Tibial nerve (tissue), 4 donors: ENCODE measurements around the gene SZRD1.

Experiments used
- EP300 ChIP-seq, 2 donors: sonication (generic); formaldehyde crosslinking; IDR thresholded peaks; one replicate each; pipeline ENCODE4 v1.6.1; 2017; ENCODE audit warnings: antibody characterized with exemption in 2 of 2, mild to moderate bottlenecking in 1 of 2
- POLR2A ChIP-seq, 2 donors: fragments of 450-650 bp; IDR thresholded peaks; one replicate each; pipeline ENCODE4 v1.6.1; 2017; ENCODE audit warnings: antibody characterized with exemption in 2 of 2, mild to moderate bottlenecking in 2 of 2, moderate library complexity in 2 of 2
- TF ChIP-seq, protein P1 (sequence below), 5 experiments: fragments of 200-600 bp in 3 of 5; fragments of 450-650 bp in 2 of 5; sonication (generic) in 3 of 5; IDR thresholded peaks; one replicate each; pipeline ENCODE4 v1.5.1; 2016 to 2019; ENCODE audit warnings: antibody characterized with exemption in 5 of 5, mild to moderate bottlenecking in 3 of 5, moderate library complexity in 2 of 5

DNA sequence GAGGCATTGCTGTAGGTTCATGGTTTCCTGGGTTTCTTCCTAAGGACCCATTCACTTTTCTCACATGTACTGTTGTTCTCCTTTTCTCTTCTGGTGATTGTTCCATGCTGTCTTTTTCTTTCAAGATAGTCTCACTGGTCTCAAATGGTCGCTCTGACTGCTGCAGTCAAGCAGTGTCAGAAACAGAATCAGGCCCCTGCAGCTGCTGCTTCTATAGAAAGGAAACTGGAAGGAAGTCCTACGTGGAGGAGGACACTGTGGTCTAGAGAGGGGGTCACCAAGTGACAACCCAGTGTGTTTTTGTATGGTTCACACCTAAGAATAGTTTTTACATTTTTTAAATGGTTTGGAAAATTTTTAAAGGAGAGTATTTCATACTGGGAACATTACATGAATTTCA lies 75.9 kb downstream of the SZRD1 start:
- TF ChIP-seq, protein P1, sequence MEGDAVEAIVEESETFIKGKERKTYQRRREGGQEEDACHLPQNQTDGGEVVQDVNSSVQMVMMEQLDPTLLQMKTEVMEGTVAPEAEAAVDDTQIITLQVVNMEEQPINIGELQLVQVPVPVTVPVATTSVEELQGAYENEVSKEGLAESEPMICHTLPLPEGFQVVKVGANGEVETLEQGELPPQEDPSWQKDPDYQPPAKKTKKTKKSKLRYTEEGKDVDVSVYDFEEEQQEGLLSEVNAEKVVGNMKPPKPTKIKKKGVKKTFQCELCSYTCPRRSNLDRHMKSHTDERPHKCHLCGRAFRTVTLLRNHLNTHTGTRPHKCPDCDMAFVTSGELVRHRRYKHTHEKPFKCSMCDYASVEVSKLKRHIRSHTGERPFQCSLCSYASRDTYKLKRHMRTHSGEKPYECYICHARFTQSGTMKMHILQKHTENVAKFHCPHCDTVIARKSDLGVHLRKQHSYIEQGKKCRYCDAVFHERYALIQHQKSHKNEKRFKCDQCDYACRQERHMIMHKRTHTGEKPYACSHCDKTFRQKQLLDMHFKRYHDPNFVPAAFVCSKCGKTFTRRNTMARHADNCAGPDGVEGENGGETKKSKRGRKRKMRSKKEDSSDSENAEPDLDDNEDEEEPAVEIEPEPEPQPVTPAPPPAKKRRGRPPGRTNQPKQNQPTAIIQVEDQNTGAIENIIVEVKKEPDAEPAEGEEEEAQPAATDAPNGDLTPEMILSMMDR (IDR thresholded peaks at IDR 0.05): no peak
- TF ChIP-seq EP300 (IDR thresholded peaks at IDR 0.05): no peak
- TF ChIP-seq POLR2A (IDR thresholded peaks at IDR 0.05): no peak
